ENCODE measurements around the gene ARNT2.

DNA sequence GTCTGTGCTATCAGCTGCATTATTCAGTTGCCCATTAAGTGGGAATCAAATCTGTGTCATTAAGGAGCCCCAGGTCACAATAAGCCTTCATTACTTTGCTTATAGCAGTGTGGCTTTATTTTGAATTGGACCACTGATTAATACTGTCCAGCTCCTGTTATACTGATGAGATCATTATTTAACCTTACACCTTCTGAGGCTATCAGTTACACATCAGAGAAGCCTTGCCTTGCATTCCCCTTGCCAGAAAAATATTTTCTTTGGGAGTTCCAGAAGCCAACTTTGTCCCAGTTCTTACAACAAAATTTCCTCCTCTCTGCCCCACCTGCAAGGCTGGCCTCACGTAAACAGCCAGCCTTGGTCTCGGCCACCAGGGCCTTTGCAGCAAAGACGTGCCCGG, 29.7 kb upstream of the ARNT2 start:
- TF ChIP-seq, protein P1, sequence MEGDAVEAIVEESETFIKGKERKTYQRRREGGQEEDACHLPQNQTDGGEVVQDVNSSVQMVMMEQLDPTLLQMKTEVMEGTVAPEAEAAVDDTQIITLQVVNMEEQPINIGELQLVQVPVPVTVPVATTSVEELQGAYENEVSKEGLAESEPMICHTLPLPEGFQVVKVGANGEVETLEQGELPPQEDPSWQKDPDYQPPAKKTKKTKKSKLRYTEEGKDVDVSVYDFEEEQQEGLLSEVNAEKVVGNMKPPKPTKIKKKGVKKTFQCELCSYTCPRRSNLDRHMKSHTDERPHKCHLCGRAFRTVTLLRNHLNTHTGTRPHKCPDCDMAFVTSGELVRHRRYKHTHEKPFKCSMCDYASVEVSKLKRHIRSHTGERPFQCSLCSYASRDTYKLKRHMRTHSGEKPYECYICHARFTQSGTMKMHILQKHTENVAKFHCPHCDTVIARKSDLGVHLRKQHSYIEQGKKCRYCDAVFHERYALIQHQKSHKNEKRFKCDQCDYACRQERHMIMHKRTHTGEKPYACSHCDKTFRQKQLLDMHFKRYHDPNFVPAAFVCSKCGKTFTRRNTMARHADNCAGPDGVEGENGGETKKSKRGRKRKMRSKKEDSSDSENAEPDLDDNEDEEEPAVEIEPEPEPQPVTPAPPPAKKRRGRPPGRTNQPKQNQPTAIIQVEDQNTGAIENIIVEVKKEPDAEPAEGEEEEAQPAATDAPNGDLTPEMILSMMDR (conservative IDR thresholded peaks at IDR 0.05; ENCODE audit: low read length): no peak
- TF ChIP-seq EZH2phosphoT487 (IDR thresholded peaks at IDR 0.05; ENCODE audit: borderline replicate concordance, low read depth, low read length): no peak

Data from OCI-LY7 (cell line).